ENCODE measurements around the gene GSTO2. TPM values are rescaled to one million over a fixed set of nuclear protein-coding genes. Genes with fewer than 3 reads are reported as not detected.

GSTO2 gene
- total RNA-seq, 1 donor from 2014 or later = 0.32 TPM

DNA sequence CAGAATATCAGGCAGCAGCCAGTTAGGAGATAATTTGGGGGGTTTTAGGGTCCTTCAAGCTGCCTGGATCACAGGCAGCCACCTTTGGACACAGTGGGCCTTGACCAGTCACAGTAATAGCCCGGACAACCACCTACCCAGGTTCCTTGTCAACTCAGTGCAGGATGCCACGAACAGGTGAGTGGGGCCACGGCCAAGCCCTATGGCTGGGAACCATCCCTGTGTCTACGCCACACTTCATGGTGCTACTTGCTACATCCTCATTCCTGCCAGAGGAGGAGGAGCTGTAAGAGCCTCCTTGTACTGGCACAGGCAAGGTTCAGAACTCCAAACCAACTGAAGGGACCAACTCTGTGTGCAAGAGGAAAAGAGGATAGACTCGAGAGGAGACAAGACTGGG, 49.3 kb downstream of the GSTO2 start:
- Mint-ChIP-seq H3K9me3 (ENCODE audit: low read depth) (no peaks in the 10 kb centered on the region), H3K27me3 (ENCODE audit: low read depth) (no peaks in the 10 kb centered on the region), H3K4me1 (ENCODE audit: low read depth) (peaks cover 47% of the 10 kb centered on the region), H3K36me3 (ENCODE audit: low read depth) (peaks cover 4% of the 10 kb centered on the region), H3K27ac (ENCODE audit: unreplicated experiment) (no peak overlapping the region), H3K4me3 (ENCODE audit: unreplicated experiment) (no peak overlapping the region)
- TF ChIP-seq, protein P1, sequence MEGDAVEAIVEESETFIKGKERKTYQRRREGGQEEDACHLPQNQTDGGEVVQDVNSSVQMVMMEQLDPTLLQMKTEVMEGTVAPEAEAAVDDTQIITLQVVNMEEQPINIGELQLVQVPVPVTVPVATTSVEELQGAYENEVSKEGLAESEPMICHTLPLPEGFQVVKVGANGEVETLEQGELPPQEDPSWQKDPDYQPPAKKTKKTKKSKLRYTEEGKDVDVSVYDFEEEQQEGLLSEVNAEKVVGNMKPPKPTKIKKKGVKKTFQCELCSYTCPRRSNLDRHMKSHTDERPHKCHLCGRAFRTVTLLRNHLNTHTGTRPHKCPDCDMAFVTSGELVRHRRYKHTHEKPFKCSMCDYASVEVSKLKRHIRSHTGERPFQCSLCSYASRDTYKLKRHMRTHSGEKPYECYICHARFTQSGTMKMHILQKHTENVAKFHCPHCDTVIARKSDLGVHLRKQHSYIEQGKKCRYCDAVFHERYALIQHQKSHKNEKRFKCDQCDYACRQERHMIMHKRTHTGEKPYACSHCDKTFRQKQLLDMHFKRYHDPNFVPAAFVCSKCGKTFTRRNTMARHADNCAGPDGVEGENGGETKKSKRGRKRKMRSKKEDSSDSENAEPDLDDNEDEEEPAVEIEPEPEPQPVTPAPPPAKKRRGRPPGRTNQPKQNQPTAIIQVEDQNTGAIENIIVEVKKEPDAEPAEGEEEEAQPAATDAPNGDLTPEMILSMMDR (IDR thresholded peaks at IDR 0.05) = no peak
- no peak for DNase-seq (ENCODE audit: low spot score)

DNA sequence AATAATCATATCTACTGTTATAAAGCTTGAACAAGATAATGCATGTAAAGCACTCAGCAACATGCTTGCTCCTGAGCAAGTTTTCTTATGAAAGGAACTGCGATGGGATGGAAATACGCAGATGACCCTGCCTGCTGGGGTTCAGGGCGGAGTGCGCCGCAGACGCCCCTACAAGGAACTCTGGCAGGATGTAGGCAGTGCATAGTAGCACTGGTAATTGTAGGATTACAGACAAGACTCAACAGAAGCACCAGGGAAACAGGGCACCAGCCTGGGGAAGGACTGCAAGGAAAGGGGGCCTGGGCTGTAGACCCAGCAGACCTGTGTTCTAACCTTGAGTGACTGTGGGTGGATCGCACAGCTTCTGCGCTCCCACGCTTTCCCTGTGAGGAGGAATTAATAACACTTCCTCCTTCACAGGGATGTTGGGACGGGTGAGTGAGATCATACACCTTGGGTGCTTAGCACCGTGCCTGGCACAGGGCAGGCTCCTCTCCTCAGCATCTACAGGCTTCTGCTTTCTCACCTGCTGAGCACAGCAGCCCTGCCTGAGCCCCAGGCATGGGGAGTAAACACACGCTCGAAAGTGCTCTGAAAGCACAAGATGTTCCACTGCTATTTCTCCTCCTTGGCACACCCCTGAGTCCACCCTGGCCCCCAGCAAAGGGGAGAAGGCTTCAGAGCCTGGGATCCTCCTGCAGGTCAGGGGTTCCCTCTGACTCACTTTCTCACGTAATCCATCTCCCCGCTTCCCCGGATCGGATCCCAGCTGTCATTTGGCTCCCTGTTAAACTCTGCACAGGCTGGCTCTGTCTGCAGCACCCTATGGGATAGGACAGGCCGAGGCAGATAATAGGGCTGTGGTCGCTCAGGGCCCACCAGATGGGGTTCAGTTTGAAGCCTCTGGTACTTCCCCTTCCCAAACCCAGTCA, 50.1 kb downstream of the GSTO2 start:
- TF ChIP-seq, protein P1 (IDR thresholded peaks at IDR 0.05) = no peak
- Mint-ChIP-seq H3K27me3 (ENCODE audit: low read depth) (no peaks in the 10 kb centered on the region), H3K4me3 (ENCODE audit: unreplicated experiment) (no peak overlapping the region), H3K27ac (ENCODE audit: unreplicated experiment) (peak overlapping the region; percentile 52), H3K36me3 (ENCODE audit: low read depth) (peaks cover 2% of the 10 kb centered on the region), H3K9me3 (ENCODE audit: low read depth) (no peaks in the 10 kb centered on the region), H3K4me1 (ENCODE audit: low read depth) (peaks cover 47% of the 10 kb centered on the region)
- DNase-seq (ENCODE audit: low spot score) = no peak

DNA sequence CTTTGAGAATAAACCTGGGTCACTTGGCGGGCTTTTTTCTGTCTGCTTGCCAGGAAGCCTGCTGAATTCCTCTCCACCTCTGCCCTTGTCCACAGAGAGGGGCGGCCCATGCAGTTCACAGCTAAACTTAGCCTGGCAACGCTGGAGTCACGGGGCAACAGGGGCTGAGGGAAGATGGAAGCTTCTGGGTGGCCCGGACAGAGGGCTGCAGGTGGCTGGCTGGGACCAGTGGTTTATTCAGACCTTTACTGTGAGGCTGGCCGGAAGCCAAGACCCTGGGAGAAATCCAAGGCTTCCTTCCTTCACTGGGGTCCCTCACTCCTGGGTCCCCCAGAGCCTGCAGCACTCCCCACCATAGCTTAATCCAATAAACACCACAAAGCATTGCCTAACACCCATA, 52.2 kb downstream of the GSTO2 start:
- Mint-ChIP-seq H3K36me3 (ENCODE audit: low read depth) (no peaks in the 10 kb centered on the region), H3K4me1 (ENCODE audit: low read depth) (peaks cover 57% of the 10 kb centered on the region), H3K9me3 (ENCODE audit: low read depth) (no peaks in the 10 kb centered on the region), H3K4me3 (ENCODE audit: unreplicated experiment) (no peak overlapping the region), H3K27ac (ENCODE audit: unreplicated experiment) (no peak overlapping the region), H3K27me3 (ENCODE audit: low read depth) (no peaks in the 10 kb centered on the region)
- DNase-seq (ENCODE audit: low spot score) = no peak
- TF ChIP-seq, protein P1 (IDR thresholded peaks at IDR 0.05) = no peak

DNA sequence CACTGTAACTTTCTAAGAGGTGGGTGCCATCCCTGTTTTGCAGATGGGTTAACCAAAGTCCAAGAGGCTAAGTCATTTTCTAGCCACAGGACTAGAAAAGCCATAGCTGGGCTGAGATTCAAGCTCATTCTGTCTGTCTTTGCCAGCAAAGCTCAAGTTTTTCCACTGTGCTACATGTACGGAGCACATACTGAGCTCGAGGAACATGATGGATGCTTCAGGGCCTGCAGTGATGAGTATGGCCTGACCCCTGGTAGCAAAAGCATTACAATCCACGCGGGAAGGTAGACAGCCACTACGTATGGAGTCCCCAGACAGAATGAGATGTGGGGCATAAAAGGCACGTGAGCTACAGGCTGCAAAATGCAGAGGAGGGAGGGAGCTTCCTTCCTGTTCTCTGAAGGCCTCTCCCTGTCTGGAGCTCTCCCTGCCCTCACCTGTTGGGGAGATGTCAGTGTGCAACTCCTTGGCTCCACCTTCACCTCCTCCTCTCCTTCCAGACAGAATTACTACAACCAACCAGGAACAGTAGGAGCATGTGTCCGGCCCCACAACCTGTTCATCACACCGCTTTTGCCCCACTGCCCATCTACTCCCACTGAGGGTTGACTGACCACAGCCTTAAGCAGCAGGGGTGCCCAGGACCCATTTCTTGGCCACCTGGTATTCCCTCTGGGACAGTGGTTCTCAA, 52.9 kb downstream of the GSTO2 start:
- peak overlapping the region; percentile 58 for H3K27ac Mint-ChIP-seq (ENCODE audit: unreplicated experiment)
- H3K4me3 Mint-ChIP-seq (ENCODE audit: unreplicated experiment) = no peak overlapping the region
- no peaks in the 10 kb centered on the region for H3K27me3 Mint-ChIP-seq (ENCODE audit: low read depth)
- no peaks in the 10 kb centered on the region for H3K9me3 Mint-ChIP-seq (ENCODE audit: low read depth)
- no peak for DNase-seq (ENCODE audit: low spot score)
- TF ChIP-seq, protein P1 (IDR thresholded peaks at IDR 0.05) = no peak
- H3K36me3 Mint-ChIP-seq (ENCODE audit: low read depth) = no peaks in the 10 kb centered on the region
- H3K4me1 Mint-ChIP-seq (ENCODE audit: low read depth) = peaks cover 57% of the 10 kb centered on the region

DNA sequence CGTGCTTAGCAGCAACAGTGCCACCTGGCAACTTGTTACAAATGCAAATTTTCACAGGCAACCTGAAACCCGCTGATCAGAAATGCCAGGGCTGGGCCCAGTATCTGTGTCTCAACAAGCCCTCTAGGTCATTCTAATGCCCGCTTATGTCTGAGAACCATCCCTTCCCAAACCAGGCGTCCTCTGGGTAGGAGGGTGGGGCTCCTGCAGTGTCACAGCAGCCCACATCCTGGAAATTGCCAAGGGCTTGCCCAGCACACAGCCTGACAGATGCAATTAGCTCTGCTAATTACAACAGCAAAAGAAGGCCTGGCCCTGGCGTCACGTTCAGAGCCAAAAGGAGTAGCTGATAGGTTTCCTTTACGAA, 53.4 kb downstream of the GSTO2 start:
- DNase-seq (ENCODE audit: low spot score) = no peak
- Mint-ChIP-seq H3K4me1 (ENCODE audit: low read depth) (peaks cover 57% of the 10 kb centered on the region), H3K9me3 (ENCODE audit: low read depth) (no peaks in the 10 kb centered on the region), H3K36me3 (ENCODE audit: low read depth) (no peaks in the 10 kb centered on the region), H3K4me3 (ENCODE audit: unreplicated experiment) (no peak overlapping the region), H3K27me3 (ENCODE audit: low read depth) (no peaks in the 10 kb centered on the region), H3K27ac (ENCODE audit: unreplicated experiment) (no peak overlapping the region)
- TF ChIP-seq, protein P1 (IDR thresholded peaks at IDR 0.05) = no peak

Data from chondrocyte (in vitro differentiated cells).